Bronchial epithelial cell (primary cell): Measurements from ENCODE around the gene ASAP2. TPM values are rescaled to one million over a fixed set of nuclear protein-coding genes. Genes with fewer than 3 reads are reported as not detected.
"Not testable (repeated sequence)": the region's sequence is repeated elsewhere in the genome, so short reads cannot be mapped to it uniquely, and the experiment has no call there.

Experiments
- DNase-seq: peaks from one replicate; pipeline ENCODE4 v3.0.0-alpha.2; 2010; ENCODE audit warnings: low read depth
- FAIRE-seq: peaks from 2 replicates; lab custom pipeline; 2011; peaks lifted over from hg19 to GRCh38; lab: Jason Lieb, UNC
- H3K27me3 ChIP-seq: 2 replicates; pipeline ENCODE4 v1.5.1; 2011; ENCODE audit warnings: low read length; ENCODE audit not compliant: control insufficient read depth, insufficient read depth
- H3K36me3 ChIP-seq: 2 replicates; pipeline ENCODE4 v1.5.1; 2011; ENCODE audit warnings: low read length; ENCODE audit not compliant: control insufficient read depth, insufficient read depth
- H3K4me3 ChIP-seq: 2 replicates; pipeline ENCODE4 v1.5.1; 2011; ENCODE audit warnings: mild to moderate bottlenecking, low read depth, low read length, control low read depth
- CTCF ChIP-seq: IDR thresholded peaks from 2 replicates; pipeline ENCODE4 v1.5.1; 2011; ENCODE audit warnings: mild to moderate bottlenecking, moderate library complexity, low read length, control low read depth, inconsistent platforms; ENCODE audit not compliant: insufficient read depth, severe bottlenecking
- total RNA-seq: library from RNA; depleted of rRNA; stranded (reverse); fragments of >200 nt; gene quantifications from 2 replicates; pipeline ENCODE4 v1.2.1, GENCODE V29; 2014

The ASAP2 gene
- total RNA-seq, 1 donor from 2014 or later = 25.5 TPM

DNA sequence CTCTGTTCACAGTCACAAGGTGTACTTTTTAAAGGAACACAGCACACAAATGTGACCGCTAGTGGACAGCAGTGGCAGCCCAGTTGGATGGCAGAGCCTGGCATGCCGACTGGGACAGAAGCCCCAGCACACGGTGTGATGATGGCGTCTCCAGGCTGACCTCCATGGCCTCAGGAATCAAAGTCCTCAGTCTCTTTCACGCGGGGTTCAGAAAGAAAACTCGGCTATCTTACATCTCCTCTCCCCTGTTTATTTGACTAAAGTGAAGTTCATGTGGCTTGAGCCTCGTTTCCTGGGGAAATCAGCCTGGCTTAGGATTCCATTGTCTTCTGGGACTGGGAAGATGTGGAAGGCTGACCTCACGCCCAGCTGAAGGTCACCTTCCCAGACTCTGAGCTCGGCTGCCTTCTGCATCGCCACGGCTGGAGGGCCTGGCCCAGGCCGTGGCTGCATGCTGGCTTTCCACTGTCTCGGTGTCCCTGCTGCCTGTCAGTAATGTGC is 56.1 kb downstream of the ASAP2 start:
- TF ChIP-seq CTCF = no peak
- H3K36me3 ChIP-seq = peaks cover 2% of the 10 kb centered on the region
- H3K4me3 ChIP-seq = no peak overlapping the region
- DNase-seq (no peak), FAIRE-seq (no peak)
- H3K27me3 ChIP-seq = no peaks in the 10 kb centered on the region

DNA sequence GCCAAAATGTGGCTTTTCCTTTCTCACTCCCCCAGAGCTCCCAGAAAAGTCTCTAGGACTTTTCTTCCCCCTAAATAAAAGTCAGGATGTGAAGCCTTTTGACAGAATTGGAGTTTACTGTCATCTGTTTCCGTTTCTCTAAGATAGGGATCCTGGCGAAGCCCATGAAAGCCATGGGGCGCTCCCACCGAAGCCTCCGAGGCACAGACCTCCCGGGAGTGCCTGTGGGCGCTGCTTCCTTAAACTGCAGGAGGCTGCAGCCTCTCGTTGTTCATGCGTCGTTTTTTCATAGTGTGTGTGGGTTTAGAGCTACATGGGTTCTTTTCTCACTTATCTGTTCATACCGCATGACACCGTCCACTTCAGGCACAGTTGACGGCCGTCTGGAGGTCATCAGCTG is 56.8 kb downstream of the ASAP2 start:
- no peak for DNase-seq
- no peak overlapping the region for H3K4me3 ChIP-seq
- FAIRE-seq = no peak
- no peak for TF ChIP-seq CTCF
- no peaks in the 10 kb centered on the region for H3K27me3 ChIP-seq
- peaks cover 4% of the 10 kb centered on the region for H3K36me3 ChIP-seq

GRCh38 chr2:9264301-9264700 is 57.7 kb downstream of the ASAP2 start:
- FAIRE-seq (no peak), DNase-seq (peak; percentile 23)
- Histone ChIP-seq H3K4me3 (no peak overlapping the region), H3K27me3 (no peaks in the 10 kb centered on the region), H3K36me3 (peaks cover 4% of the 10 kb centered on the region)
- no peak for TF ChIP-seq CTCF

- TF ChIP-seq CTCF = no peak
These were observed 60.1 kb downstream of the ASAP2 start for GRCh38 chr2:9266711-9267110.

GRCh38 chr2:9267286-9267685 is 60.7 kb downstream of the ASAP2 start:
- not testable (repeated sequence) for H3K4me3 ChIP-seq, FAIRE-seq, DNase-seq, H3K36me3 ChIP-seq, H3K27me3 ChIP-seq

More at GRCh38 chr2:9266711-9267110, 60.1 kb downstream of the ASAP2 start:
- no peak for FAIRE-seq
- peaks cover 4% of the 10 kb centered on the region for H3K36me3 ChIP-seq
- no peaks in the 10 kb centered on the region for H3K27me3 ChIP-seq
- H3K4me3 ChIP-seq = no peak overlapping the region
- no peak for DNase-seq

- H3K36me3 ChIP-seq = peaks cover 4% of the 10 kb centered on the region
- no peak for TF ChIP-seq CTCF
- no peaks in the 10 kb centered on the region for H3K27me3 ChIP-seq
- DNase-seq (no peak), FAIRE-seq (no peak)
- no peak overlapping the region for H3K4me3 ChIP-seq
These were observed 61.9 kb downstream of the ASAP2 start for GRCh38 chr2:9268301-9269080.
